ENCODE results near the gene PARD3.
A peak's percentile ranks its signal among the peaks of the same experiment; 100 is the strongest.

Gene PARD3

GRCh38 chr10:34576797-34577196, 238.3 kb downstream of the PARD3 start:
- no peak for TF ChIP-seq CTCF (IDR thresholded peaks at IDR 0.05; ENCODE audit: low read depth, low read length)

GRCh38 chr10:34575882-34576281, 239.2 kb downstream of the PARD3 start:
- no peak overlapping the region for H3K4me3 ChIP-seq (replicated peaks in 1 of 2; ENCODE audit: low read depth in 2 of 2, low read length in 2 of 2)
- TF ChIP-seq CTCF (IDR thresholded peaks at IDR 0.05; ENCODE audit: low read depth, low read length) = no peak
- DNase-seq (ENCODE audit: low read depth in 2 of 2) = peak in 1 of 2 donors; percentile 54

More at GRCh38 chr10:34576797-34577196, 238.3 kb downstream of the PARD3 start:
- DNase-seq (ENCODE audit: low read depth in 2 of 2) = peak in 1 of 2 donors; percentile 37
- no peak overlapping the region for H3K4me3 ChIP-seq (replicated peaks in 1 of 2; ENCODE audit: low read depth in 2 of 2, low read length in 2 of 2)

GRCh38 chr10:34574353-34574934, 240.7 kb downstream of the PARD3 start:
- DNase-seq (ENCODE audit: low read depth in 2 of 2) = no peak
- no peak for TF ChIP-seq CTCF (IDR thresholded peaks at IDR 0.05; ENCODE audit: low read depth, low read length)
- no peak overlapping the region for H3K4me3 ChIP-seq (replicated peaks in 1 of 2; ENCODE audit: low read depth in 2 of 2, low read length in 2 of 2)

- no peak overlapping the region for H3K4me3 ChIP-seq (replicated peaks in 1 of 2; ENCODE audit: low read depth in 2 of 2, low read length in 2 of 2)
- no peak for TF ChIP-seq CTCF (IDR thresholded peaks at IDR 0.05; ENCODE audit: low read depth, low read length)
- no peak for DNase-seq (ENCODE audit: low read depth in 2 of 2)
Measured at GRCh38 chr10:34570887-34571286, 244.2 kb downstream of the PARD3 start.

GRCh38 chr10:34567659-34568253, 247.3 kb downstream of the PARD3 start:
- TF ChIP-seq CTCF (IDR thresholded peaks at IDR 0.05; ENCODE audit: low read depth, low read length) = no peak

GRCh38 chr10:34565934-34566333, 249.2 kb downstream of the PARD3 start:
- peak; percentile 33 to 38 for DNase-seq (ENCODE audit: low read depth in 2 of 2)
- no peak for TF ChIP-seq CTCF (IDR thresholded peaks at IDR 0.05; ENCODE audit: low read depth, low read length)
- no peak overlapping the region for H3K4me3 ChIP-seq (replicated peaks in 1 of 2; ENCODE audit: low read depth in 2 of 2, low read length in 2 of 2)

More at GRCh38 chr10:34567659-34568253, 247.3 kb downstream of the PARD3 start:
- no peak for DNase-seq (ENCODE audit: low read depth in 2 of 2)
- no peak overlapping the region for H3K4me3 ChIP-seq (replicated peaks in 1 of 2; ENCODE audit: low read depth in 2 of 2, low read length in 2 of 2)
